ENCODE measurements around the gene SLC9A3. TPM values are rescaled to one million over a fixed set of nuclear protein-coding genes. Genes with fewer than 3 reads are reported as not detected.

The SLC9A3 gene
- polyA plus RNA-seq, 1 of the 3 experiments (the other 2 are of a cell fraction): 1.9 TPM

GRCh38 chr5:542319-543311 lies 18.4 kb upstream of the SLC9A3 start:
- no peaks in the 10 kb centered on the region for H3K79me2 ChIP-seq (ENCODE audit: insufficient read depth)
- H3K4me3 ChIP-seq (ENCODE audit: low read depth in 2 of 2, low read length in 1 of 2): no peak overlapping the region
- TF ChIP-seq RFX5 (IDR thresholded peaks at IDR 0.05; ENCODE audit: low read length): no peak
- no peak for TF ChIP-seq GATA2 (CRISPR knock-in tag; IDR thresholded peaks at IDR 0.05)
- TF ChIP-seq GABPA (IDR thresholded peaks at IDR 0.05; ENCODE audit: low read depth): no peak
- TF ChIP-seq MXI1 (IDR thresholded peaks at IDR 0.05; ENCODE audit: low read depth, low read length): no peak
- TF ChIP-seq JUND (IDR thresholded peaks at IDR 0.05): no peak
- TF ChIP-seq MAX (IDR thresholded peaks at IDR 0.05; ENCODE audit: low read depth): no peak
- no peak for TF ChIP-seq FOXM1 (IDR thresholded peaks at IDR 0.05; ENCODE audit: low read depth)
- no peak for TF ChIP-seq POLR2AphosphoS5 (IDR thresholded peaks at IDR 0.05; ENCODE audit: low read depth, low read length)
- TF ChIP-seq MEF2A (IDR thresholded peaks at IDR 0.05; ENCODE audit: borderline replicate concordance, low read depth): no peak
- no peak for TF ChIP-seq SIN3A (IDR thresholded peaks at IDR 0.05; ENCODE audit: borderline replicate concordance, low read depth, low read length)
- no peak for TF ChIP-seq IRF3 (IDR thresholded peaks at IDR 0.05; ENCODE audit: low read depth, low read length)
- TF ChIP-seq EZH2phosphoT487 (IDR thresholded peaks at IDR 0.05; ENCODE audit: borderline replicate concordance, low read depth): no peak
- TF ChIP-seq RCOR1 (IDR thresholded peaks at IDR 0.05; ENCODE audit: low read length): no peak
- TF ChIP-seq FOXJ3 (CRISPR knock-in tag; IDR thresholded peaks at IDR 0.05): no peak
- no peak for TF ChIP-seq TEAD4 (IDR thresholded peaks at IDR 0.05; ENCODE audit: borderline replicate concordance, insufficient read depth)
- H2AFZ ChIP-seq (ENCODE audit: low read depth): no peak overlapping the region
- H3K9ac ChIP-seq: no peak overlapping the region
- 59% methylated on average over 30 of the region's 32 CpGs for WGBS (ENCODE audit: low lambda C conversion rate)
- no peaks in the 10 kb centered on the region for H3K9me2 ChIP-seq
- H3K4me2 ChIP-seq: no peak overlapping the region
- H3F3A ChIP-seq (replicated peaks; ENCODE audit: insufficient read depth): no peaks in the 10 kb centered on the region
- ChIA-PET CTCF (interaction anchor here (1.3 kb wide), 1 partner anchor 18 kb away, joined by 3 read pairs; no protein-coding TSS in a partner anchor), POLR2A (no interaction called here)
- H4K20me1 ChIP-seq (ENCODE audit: insufficient read depth): no peaks in the 10 kb centered on the region
- no peaks in the 10 kb centered on the region for H3K36me3 ChIP-seq (replicated peaks in 1 of 2; ENCODE audit: control insufficient read depth in 1 of 2, insufficient read depth in 2 of 2, low read length in 1 of 2)
- H3K27ac ChIP-seq (ENCODE audit: low read depth in 2 of 2, low read length in 1 of 2): no peak overlapping the region
- H3K27me3 ChIP-seq (ENCODE audit: insufficient read depth): no peaks in the 10 kb centered on the region
- DNase-seq: no peak
- H3K9me3 ChIP-seq: no peaks in the 10 kb centered on the region
- H3K4me1 ChIP-seq (ENCODE audit: control insufficient read depth in 1 of 2, insufficient read depth in 2 of 2, low read depth in 1 of 2, low read length in 1 of 2): no peaks in the 10 kb centered on the region; a peak in 1 of 4 replicates
